OCI-LY7 (cell line): ENCODE measurements around the gene C4orf50. TPM values are rescaled to one million over a fixed set of nuclear protein-coding genes. Genes with fewer than 3 reads are reported as not detected.

Experiments
- BruUV-seq: library from RNA; stranded (reverse); fragments of 400-500 nt; replicated peaks from 2 replicates; lab custom pipeline; 2021; lab: Mats Ljungman, UMichigan
- CTCF ChIA-PET: fragments of 300-600 bp; sonication (Branson Sonifier 250); formaldehyde crosslinking; loops from one replicate; lab custom pipeline; 2022; ENCODE audit warnings: antibody characterized with exemption; ENCODE audit not compliant: unreplicated experiment; lab: Charles Lee
- POLR2A ChIA-PET: fragments of 300-600 bp; sonication (Branson Sonifier 250); formaldehyde crosslinking; loops from one replicate; lab custom pipeline; 2022; ENCODE audit warnings: antibody characterized with exemption; lab: Charles Lee
- DNase-seq: peaks from one replicate; pipeline ENCODE4 v3.0.0-alpha.2; 2015; ENCODE audit warnings: low spot score
- H2AFZ ChIP-seq: fragments of 200-600 bp; sonication (generic), shearing (Covaris generic); 2 replicates; pipeline ENCODE4 v1.6.1; 2014; ENCODE audit warnings: mild to moderate bottlenecking, antibody characterized with exemption, low read length, moderate library complexity
- H3K27ac ChIP-seq: fragments of 200-600 bp; sonication (generic); 2 replicates; pipeline ENCODE4 v1.5.1; 2014; ENCODE audit warnings: mixed run types, low read depth, mild to moderate bottlenecking, moderate library complexity, low read length, inconsistent platforms; ENCODE audit not compliant: poor library complexity, severe bottlenecking
- H3K36me3 ChIP-seq: fragments of 200-600 bp; sonication (generic); 2 replicates; pipeline ENCODE4 v1.6.1; 2014; ENCODE audit warnings: mild to moderate bottlenecking, antibody characterized with exemption, low read length, moderate library complexity, mixed read lengths; ENCODE audit not compliant: insufficient read depth
- H3K4me1 ChIP-seq: fragments of 200-600 bp; sonication (generic); 2 replicates; pipeline ENCODE4 v1.5.1; 2014; ENCODE audit warnings: mild to moderate bottlenecking, low read length; ENCODE audit not compliant: insufficient read depth, poor library complexity, severe bottlenecking
- H3K4me2 ChIP-seq: fragments of 200-600 bp; sonication (generic); 2 replicates; pipeline ENCODE4 v1.6.1; 2014; ENCODE audit warnings: mild to moderate bottlenecking, low read length
- H3K4me3 ChIP-seq: fragments of 200-600 bp; sonication (generic); 2 replicates; pipeline ENCODE4 v1.5.1; 2014; ENCODE audit warnings: mild to moderate bottlenecking, low read depth, low read length; ENCODE audit not compliant: poor library complexity, severe bottlenecking
- H3K79me2 ChIP-seq: fragments of 200-600 bp; sonication (generic); 2 replicates; pipeline ENCODE4 v1.6.1; 2016; ENCODE audit warnings: low read depth, mild to moderate bottlenecking, low read length, moderate library complexity, mixed read lengths; ENCODE audit not compliant: insufficient read depth
- H3K9me2 ChIP-seq: fragments of 200-600 bp; sonication (generic); 2 replicates; pipeline ENCODE4 v1.6.1; 2016; ENCODE audit warnings: mild to moderate bottlenecking, low read length, mixed read lengths; ENCODE audit not compliant: insufficient read depth
- H3K9me3 ChIP-seq: fragments of 200-600 bp; sonication (generic); 2 replicates; pipeline ENCODE4 v1.6.1; 2014; ENCODE audit warnings: mild to moderate bottlenecking, mixed run types, low read length, mixed read lengths
- H4K20me1 ChIP-seq: fragments of 200-600 bp; sonication (generic); 2 replicates; pipeline ENCODE4 v1.6.1; 2014; ENCODE audit warnings: mild to moderate bottlenecking, antibody characterized with exemption, low read length, moderate library complexity, mixed read lengths; ENCODE audit not compliant: insufficient read depth
- EZH2phosphoT487 ChIP-seq: fragments of 200-600 bp; sonication (generic); IDR thresholded peaks from 2 replicates; pipeline ENCODE4 v1.6.1; 2018; ENCODE audit warnings: low read depth, borderline replicate concordance, mild to moderate bottlenecking, mixed run types, antibody characterized with exemption, low read length, moderate library complexity, mixed read lengths
- intact Hi-C: fragments of 100-400 bp; cut with micrococcal nuclease; formaldehyde crosslinking; loops from one replicate; pipeline ENCODE4 v1.10.0; 2022; ENCODE audit not compliant: unreplicated experiment
- total RNA-seq, 2 experiments: library from RNA; depleted of rRNA in 1 of 2; stranded (reverse); fragments of >200 nt in 1 of 2; shearing (Covaris generic) in 1 of 2; gene quantifications; 2 replicates each; pipeline ENCODE4 v1.2.3, GENCODE V29; 2014 to 2022
- TF ChIP-seq, protein P1 (sequence below): fragments of 200-600 bp; sonication (generic); conservative IDR thresholded peaks from 2 replicates; pipeline ENCODE4 v1.5.1; 2014; ENCODE audit warnings: mild to moderate bottlenecking, antibody characterized with exemption, low read length, moderate library complexity, mixed read lengths

C4orf50 gene
- total RNA-seq, 2 experiments from 2014 or later: 0.06 TPM; not detected in 1

DNA sequence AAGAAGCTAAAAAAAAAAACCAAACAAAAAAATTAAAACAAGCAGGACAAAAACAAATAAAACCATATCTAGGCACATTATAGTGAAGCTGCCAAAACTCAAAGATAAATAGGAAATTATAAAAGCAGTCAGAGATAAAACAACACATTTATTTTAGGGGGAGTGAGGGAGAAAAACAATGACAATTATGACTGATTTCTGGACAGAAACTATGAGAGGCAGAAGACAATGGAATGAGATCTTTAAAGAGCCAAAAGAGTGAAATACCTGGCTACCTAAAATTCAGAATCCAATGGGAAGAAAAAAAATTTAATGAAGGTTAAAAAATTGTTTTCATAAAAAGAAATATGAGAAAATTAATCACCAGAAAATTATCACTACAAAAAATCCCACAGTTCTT, 33.4 kb downstream of the C4orf50 start:
- H3K4me3 ChIP-seq: no peak overlapping the region
- H3K9me2 ChIP-seq: no peaks in the 10 kb centered on the region
- no peaks in the 10 kb centered on the region for H3K36me3 ChIP-seq
- intact Hi-C loops: no loop called here
- BruUV-seq: no TSS peak
- TF ChIP-seq EZH2phosphoT487: no peak
- TF ChIP-seq, protein P1, sequence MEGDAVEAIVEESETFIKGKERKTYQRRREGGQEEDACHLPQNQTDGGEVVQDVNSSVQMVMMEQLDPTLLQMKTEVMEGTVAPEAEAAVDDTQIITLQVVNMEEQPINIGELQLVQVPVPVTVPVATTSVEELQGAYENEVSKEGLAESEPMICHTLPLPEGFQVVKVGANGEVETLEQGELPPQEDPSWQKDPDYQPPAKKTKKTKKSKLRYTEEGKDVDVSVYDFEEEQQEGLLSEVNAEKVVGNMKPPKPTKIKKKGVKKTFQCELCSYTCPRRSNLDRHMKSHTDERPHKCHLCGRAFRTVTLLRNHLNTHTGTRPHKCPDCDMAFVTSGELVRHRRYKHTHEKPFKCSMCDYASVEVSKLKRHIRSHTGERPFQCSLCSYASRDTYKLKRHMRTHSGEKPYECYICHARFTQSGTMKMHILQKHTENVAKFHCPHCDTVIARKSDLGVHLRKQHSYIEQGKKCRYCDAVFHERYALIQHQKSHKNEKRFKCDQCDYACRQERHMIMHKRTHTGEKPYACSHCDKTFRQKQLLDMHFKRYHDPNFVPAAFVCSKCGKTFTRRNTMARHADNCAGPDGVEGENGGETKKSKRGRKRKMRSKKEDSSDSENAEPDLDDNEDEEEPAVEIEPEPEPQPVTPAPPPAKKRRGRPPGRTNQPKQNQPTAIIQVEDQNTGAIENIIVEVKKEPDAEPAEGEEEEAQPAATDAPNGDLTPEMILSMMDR: no peak
- DNase-seq: no peak
- H3K4me1 ChIP-seq: no peaks in the 10 kb centered on the region
- no peak overlapping the region for H3K4me2 ChIP-seq
- no peaks in the 10 kb centered on the region for H3K79me2 ChIP-seq
- ChIA-PET CTCF (no interaction called here), POLR2A (no interaction called here)
- no peak overlapping the region for H3K27ac ChIP-seq
- peaks cover 7% of the 10 kb centered on the region; the same call in 1 of the 2 replicates for H3K9me3 ChIP-seq
- no peaks in the 10 kb centered on the region for H4K20me1 ChIP-seq
- H2AFZ ChIP-seq: no peak overlapping the region

DNA sequence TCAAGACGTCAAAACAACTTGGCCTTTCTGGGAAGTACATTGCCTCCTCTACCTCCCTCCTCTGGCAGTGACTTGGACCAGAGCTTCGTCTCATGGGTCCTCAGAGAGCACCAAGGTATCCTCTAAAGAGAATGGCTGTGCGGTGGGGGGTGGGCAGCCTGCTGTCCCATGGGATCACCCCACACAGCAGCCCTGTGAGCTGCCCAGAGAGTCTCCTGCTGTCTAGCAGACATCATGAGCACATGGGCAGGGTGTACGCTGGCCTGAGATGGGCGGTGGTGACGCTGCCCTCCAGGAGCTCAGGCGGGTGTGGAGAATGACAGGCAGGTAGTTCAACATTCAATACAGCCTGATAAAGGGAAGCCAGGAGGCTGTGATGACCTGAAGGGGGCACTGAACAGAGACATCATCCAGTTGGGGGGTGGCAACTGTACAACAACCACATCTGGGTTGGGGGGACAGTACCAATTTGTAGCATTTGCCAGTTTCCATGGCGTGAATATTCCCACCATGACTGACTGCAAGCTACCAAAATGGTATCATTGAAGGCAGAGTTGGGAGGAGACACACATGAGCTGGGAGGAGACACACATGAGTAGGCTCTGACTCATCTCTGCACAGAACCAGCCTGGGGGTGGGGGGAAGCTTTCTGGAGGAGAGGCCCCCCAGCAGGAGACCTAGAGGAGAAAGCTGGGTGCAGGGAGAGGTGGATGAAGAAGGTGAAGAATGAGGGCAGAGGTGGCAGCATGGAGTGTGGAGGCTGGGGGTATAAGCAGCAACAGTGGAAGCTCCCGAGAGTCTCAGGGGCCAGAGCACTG, 35.9 kb downstream of the C4orf50 start:
- H2AFZ ChIP-seq: no peak overlapping the region
- H3K4me3 ChIP-seq: no peak overlapping the region
- BruUV-seq: no TSS peak
- no peak for DNase-seq
- TF ChIP-seq EZH2phosphoT487: no peak
- TF ChIP-seq, protein P1: no peak
- H3K4me2 ChIP-seq: no peak overlapping the region
- POLR2A ChIA-PET: no interaction called here
- H4K20me1 ChIP-seq: no peaks in the 10 kb centered on the region
- CTCF ChIA-PET: no interaction called here
- no peaks in the 10 kb centered on the region for H3K36me3 ChIP-seq
- no peak overlapping the region for H3K27ac ChIP-seq
- H3K79me2 ChIP-seq: no peaks in the 10 kb centered on the region
- H3K4me1 ChIP-seq: no peaks in the 10 kb centered on the region
- intact Hi-C loops: no loop called here
- no peaks in the 10 kb centered on the region for H3K9me2 ChIP-seq
- peaks cover 7% of the 10 kb centered on the region; the same call in 1 of the 2 replicates for H3K9me3 ChIP-seq
